ENCODE measurements around the gene ZNF44.

- TF ChIP-seq E2F1 (CRISPR knock-in tag; IDR thresholded peaks at IDR 0.05) (no peak), JUN (CRISPR knock-in tag; IDR thresholded peaks at IDR 0.05) (no peak), CTCF (IDR thresholded peaks at IDR 0.05) (no peak), ATF3 (CRISPR knock-in tag; conservative IDR thresholded peaks at IDR 0.05) (no peak), JAZF1 (CRISPR knock-in tag; IDR thresholded peaks at IDR 0.05) (no peak), CREM (CRISPR knock-in tag; IDR thresholded peaks at IDR 0.05) (no peak), NFATC4 (CRISPR knock-in tag; IDR thresholded peaks at IDR 0.05) (no peak), PRRX2 (CRISPR knock-in tag; IDR thresholded peaks at IDR 0.05) (no peak), NFYB (CRISPR knock-in tag; conservative IDR thresholded peaks at IDR 0.05; ENCODE audit: low read depth) (no peak), USF1 (CRISPR knock-in tag; IDR thresholded peaks at IDR 0.05) (no peak), ZNF232 (CRISPR knock-in tag; IDR thresholded peaks at IDR 0.05) (no peak), FOXP1 (CRISPR knock-in tag; IDR thresholded peaks at IDR 0.05; ENCODE audit: borderline replicate concordance) (no peak), ZBTB43 (CRISPR knock-in tag; IDR thresholded peaks at IDR 0.05) (no peak), NFE2L1 (CRISPR knock-in tag; IDR thresholded peaks at IDR 0.05) (no peak)
Measured at GRCh38 chr19:12229990-12230389, 64.7 kb downstream of the ZNF44 start.
